H54 (cell line): ENCODE measurements around the gene AP2A1.
A peak's percentile ranks its signal among the peaks of the same experiment; 100 is the strongest.

Experiments
- DNase-seq: peaks from one replicate; pipeline ENCODE4 v3.0.0; 2011; ENCODE audit warnings: low spot score, mixed read lengths; ENCODE audit not compliant: insufficient read length
- FAIRE-seq: peaks from 3 replicates; lab custom pipeline; 2011; peaks lifted over from hg19 to GRCh38; lab: Jason Lieb, UNC
- POLR2A ChIP-seq: IDR thresholded peaks from 2 replicates; pipeline ENCODE4 v1.6.1; 2011; ENCODE audit warnings: low read depth, mild to moderate bottlenecking, low read length

The AP2A1 gene

DNA sequence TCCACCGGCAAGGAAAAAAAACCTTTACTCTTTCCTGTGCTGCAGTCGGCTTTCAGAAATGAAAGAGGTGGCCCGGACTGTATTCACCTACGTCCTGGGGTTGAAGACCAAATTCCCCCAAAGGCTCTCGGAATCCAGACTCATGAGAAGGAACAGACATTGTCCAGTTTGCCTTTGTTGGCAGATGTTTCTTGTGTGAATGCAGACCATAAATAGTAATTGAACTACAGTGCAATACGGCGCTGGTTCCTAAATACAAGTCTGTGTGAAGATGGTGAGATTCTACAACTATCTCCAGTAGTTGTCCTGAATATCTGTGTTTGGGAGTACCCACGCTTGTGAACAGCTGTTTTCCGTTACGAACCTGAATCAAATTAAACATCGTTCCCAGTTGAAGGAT lies 72.9 kb downstream of the AP2A1 start:
- no peak for TF ChIP-seq POLR2A
- FAIRE-seq, result no peak

DNA sequence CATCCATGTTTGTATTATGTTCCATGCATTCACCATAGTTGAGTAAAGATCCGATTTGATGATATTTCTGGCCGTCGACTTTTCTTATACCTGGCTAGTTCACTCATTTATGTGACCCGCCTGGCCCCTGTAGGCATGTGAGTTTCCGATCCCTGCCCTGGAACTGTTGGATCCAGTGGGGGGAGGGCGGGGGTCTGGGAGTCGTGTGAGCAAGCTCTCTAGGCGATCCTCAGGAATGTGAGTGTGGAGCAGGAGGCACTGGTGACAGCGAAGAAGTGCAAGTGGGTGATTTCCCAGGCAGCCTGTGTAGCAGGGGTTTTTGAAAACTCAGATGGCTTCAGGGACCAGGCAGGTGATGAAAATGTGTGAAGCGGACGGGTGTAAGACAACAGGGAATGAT lies 73.5 kb downstream of the AP2A1 start:
- FAIRE-seq (no peak), DNase-seq (no peak)
- no peak for TF ChIP-seq POLR2A

More for the DNA sequence above, 72.9 kb downstream of the AP2A1 start:
- no peak for DNase-seq

DNA sequence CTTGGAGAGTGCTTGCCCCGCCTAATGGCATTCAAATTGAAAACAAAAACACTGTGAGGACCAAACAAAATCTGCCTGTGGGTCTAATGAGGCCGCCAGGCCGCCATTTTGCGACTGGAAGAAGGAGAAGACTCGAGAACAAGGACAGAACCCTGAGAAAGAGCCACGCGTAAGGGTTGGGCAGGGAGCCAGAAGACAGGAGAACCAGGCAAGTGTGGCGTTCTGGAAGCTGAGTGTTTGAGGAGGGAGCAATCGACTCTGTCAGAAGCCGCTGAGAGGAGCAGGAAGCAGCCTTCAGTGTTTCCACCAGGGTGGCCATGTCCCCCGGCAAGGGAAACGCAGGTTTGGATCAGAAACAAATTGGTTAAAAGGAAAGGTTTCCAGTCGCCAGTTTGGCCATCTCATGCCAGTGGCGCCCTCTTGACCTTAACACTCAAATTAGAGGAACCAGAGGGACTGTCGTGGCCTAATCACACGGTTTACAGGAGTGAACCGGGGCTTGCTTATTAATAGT lies 74.0 kb downstream of the AP2A1 start:
- DNase-seq (no peak), FAIRE-seq (no peak)
- TF ChIP-seq POLR2A, result no peak

DNA sequence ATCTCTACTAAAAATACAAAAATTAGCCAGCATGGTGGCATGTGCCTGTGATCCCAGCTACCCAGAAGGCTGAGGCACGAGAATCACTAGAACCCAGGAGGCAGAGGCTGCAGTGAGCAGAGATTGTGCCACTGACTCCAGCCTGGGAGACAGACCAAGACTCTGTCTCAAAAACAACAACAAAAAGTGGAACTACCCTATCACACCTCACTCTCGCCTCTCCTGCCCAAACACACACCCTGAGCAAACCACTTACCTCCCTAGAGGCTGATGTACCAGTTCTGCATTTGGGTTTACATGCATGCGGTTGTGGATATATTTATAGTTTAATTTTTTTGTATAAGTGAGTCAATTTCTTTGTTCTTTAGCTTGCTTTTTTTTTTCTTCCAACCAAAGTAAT lies 76.5 kb downstream of the AP2A1 start:
- FAIRE-seq (no peak), DNase-seq (no peak)
- no peak for TF ChIP-seq POLR2A

GRCh38 chr19:49844138-49845095 lies 77.6 kb downstream of the AP2A1 start:
- FAIRE-seq (no peak), DNase-seq (no peak)
- no peak for TF ChIP-seq POLR2A

DNA sequence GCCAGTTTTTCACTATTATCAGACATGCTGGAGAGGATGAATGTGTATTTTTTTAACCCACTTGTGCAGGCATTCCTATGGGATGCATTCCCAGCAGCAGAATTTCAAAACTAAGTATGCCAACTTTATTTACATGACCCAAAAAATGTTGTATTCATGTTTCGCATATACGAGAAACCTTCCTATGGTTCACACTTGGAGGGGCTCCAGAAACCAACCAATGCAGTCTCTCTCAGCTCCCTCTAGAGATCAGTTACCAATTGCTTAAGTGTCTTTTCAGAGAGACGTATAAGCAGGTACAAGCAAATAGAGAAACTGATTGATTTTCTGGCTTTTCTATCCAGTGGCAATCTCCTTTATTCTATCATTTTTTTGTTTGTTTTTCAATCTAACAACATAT lies 78.6 kb downstream of the AP2A1 start:
- no peak for DNase-seq
- no peak for FAIRE-seq
- TF ChIP-seq POLR2A, result no peak

DNA sequence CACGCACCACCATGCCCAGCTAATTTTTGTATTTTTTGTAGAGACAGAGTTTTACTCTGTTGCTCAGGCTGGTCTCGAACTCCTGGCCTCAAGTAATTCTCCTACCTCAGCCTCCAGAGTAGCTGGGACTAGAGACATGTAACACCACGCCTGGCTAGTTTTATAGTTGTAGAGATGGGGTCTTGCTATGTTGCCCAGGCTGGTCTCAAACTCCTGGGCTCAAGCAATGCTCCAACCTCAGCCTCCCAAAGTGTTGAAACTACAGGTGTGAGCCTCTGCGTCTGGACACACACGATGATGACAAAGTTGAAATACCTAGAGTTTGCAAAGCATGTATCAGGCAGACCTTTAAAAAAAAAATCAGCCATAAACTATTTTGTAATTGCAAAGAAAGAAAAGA lies 79.6 kb downstream of the AP2A1 start:
- FAIRE-seq, result no peak
- TF ChIP-seq POLR2A, result no peak
- DNase-seq, result no peak

DNA sequence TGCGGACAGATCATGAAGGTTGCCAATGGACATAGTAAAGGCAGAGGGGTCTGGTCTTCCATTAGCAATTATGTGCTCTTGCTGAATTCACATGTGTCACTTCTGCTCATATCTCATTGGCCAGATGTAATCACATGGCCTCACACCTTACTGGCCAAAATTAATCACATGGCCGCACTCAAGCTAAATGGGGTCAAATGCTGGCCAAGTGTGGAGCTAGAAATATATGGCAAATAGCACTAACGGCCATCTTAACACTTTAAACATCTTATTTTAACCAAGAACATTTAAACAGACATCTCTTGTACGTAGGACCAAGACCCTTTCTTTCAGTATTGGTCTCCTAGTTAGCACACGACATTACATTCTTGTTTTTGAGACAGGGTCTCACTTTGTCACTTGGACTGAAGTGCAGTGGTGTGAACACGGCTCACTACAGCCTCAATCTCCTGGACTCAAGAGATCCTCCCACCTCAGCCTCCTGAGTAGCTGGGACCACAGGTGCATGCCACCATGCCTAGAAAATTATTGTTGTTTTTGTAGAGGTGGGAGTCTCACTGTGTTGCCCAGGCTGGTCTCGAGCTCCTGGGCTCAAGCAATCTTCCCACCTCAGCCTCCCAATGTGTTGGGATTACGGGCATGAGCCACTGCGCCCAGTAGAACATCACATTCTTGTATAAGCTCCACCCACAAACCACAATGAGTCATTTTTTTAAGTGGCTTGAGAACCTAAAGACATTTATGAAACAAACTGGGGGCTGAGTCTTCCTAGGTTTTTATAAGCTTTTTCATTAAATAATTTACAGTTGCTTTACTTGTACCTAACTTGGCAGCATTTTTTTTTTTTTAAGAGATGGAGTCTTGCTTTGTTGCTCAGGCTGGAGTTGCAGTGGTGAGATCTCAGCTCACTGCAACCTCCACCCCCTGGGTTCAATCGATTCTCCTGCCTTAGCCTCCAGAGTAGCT lies 81.2 kb downstream of the AP2A1 start:
- DNase-seq, result peak; percentile 90
- FAIRE-seq, result no peak
- TF ChIP-seq POLR2A, result no peak

DNA sequence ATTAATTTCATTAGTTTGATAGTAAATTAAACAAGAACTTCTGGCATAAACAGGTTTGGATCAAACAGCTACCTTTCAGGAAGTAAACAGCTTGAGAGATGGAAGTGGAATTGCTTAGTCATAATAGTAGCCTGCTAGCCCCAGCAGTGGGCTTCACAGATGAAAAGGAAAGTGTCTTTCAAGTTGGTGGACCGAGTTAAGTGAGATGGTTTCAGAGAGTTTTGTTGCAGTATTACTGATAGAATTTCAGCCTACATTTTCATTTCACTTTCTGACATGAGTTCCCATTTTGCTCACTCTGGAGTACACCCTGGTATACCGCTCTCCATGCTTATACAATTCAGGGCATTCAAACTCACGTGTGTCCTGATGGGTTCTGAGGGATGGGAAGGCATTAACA lies 82.1 kb downstream of the AP2A1 start:
- FAIRE-seq (no peak), DNase-seq (no peak)
- TF ChIP-seq POLR2A, result no peak

DNA sequence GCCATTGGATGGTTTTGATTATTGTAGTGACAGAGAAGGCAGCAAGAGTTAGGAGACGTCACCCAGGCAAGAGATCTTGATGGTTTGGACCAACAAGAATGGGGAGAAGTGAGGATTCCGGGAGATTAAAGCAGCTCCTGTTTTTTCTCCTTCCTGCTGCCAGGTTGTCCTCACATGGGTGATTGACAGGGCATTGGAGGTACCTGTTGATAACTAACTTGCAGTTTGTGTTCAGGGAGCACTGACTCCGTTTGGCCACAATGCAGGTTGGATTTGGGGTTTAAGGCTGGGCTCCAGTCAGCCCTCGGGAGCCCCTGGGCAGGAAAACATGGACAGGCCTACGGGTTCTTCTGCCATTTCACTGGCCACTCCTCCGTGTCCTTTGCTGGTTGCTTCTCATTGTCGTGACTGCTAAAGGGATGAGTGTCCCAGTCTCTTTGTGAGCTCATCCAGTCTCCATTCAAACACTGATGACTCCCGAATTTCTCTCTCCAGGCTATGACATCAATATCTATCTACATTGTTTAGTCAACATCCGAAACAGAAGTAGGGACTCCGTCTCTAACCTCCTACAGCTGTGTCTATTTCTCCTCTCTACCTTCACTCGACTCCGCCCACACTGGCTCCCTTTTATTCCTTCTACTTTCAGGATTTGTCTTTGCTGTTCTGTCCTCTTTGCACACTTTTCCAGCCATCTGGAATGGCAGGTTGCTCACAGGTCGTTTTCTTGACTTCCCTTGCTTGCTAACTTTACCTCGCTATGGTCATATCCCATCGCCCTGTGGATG lies 82.8 kb downstream of the AP2A1 start:
- DNase-seq (no peak), FAIRE-seq (no peak)
- TF ChIP-seq POLR2A, result no peak

DNA sequence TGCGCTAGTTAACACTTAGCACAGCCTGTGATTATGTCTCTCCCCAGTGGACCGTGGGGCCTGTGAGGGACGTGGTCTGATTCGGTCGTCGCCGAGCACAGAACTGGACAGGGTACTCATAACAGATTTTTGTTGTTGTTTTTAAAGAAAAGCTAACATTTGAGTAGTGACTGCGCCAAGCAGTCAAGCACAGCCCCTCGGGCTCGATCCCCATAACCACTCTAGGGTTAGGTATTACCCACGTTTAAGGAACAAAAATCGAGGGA lies 83.4 kb downstream of the AP2A1 start:
- FAIRE-seq, result no peak
- DNase-seq, result no peak

DNA sequence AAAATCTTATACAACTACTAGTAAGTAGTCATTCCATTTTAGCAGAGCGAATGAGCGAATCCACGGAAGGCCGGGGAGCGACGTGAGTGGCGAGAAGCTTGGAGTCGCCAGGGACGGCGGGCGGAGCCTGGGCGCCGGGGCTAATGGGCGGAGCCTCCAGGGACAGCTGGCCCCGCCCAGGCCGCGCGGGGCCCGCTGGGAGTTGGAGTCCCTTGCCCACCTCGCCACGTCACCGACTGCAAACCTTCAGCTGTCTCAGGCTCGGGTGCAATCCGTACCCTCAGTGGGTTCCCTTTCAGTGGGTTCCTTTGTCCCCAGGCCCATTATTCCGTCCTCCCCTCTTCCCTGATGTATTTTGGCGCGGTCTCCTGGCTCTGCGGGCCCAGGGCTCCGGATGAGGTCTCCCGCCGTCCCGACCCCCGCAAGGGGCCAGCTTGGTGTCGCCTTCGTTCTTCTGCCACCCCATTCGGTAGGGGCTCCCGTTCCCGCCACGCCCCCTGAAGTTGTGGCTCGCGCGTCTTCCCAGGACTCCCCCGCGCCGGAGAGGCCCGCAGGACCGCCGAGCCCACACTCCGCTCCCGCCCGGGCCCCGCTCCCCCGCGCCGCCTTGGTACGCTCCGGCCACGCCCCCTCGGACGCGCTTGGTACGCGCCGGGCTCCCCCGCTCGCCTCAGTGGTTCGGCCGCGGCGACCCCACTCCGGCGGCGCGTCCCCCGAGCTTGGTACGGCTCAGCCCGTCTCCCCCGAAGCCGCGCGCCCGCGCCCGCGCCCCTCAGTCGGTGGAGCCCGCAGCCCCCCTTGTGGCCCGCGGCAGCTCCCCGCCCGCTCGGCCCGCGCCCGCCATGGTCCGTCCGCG lies 83.9 kb downstream of the AP2A1 start, which contains the start of gene PTOV1:
Gene PTOV1, plus strand, starts transcription at position 673 of the 856 bp plus-strand sequence.
- peak; percentile 76 for TF ChIP-seq POLR2A
- FAIRE-seq (no peak), DNase-seq (peak; percentile 97)

More for the DNA sequence above, 83.4 kb downstream of the AP2A1 start:
- TF ChIP-seq POLR2A, result no peak
